GM12892 (cell line): ENCODE measurements around the gene NFYC.

Source experiments
- DNase-seq: peaks from one replicate; pipeline ENCODE4 v3.0.0; 2011; ENCODE audit not compliant: insufficient read length
- FAIRE-seq: peaks from 2 replicates; lab custom pipeline; 2011; peaks lifted over from hg19 to GRCh38; lab: Jason Lieb, UNC
- POLR2A ChIP-seq: IDR thresholded peaks from 2 replicates; pipeline ENCODE4 v1.6.1; 2011; ENCODE audit warnings: low read depth, low read length, control low read depth
- POLR2AphosphoS5 ChIP-seq: IDR thresholded peaks from 2 replicates; pipeline ENCODE4 v1.6.1; 2011; ENCODE audit warnings: low read depth, low read length, control low read depth
- TAF1 ChIP-seq: IDR thresholded peaks from 2 replicates; pipeline ENCODE4 v1.6.1; 2011; ENCODE audit warnings: low read depth, mild to moderate bottlenecking, control low read depth, low read length, borderline replicate concordance

The NFYC gene

DNA sequence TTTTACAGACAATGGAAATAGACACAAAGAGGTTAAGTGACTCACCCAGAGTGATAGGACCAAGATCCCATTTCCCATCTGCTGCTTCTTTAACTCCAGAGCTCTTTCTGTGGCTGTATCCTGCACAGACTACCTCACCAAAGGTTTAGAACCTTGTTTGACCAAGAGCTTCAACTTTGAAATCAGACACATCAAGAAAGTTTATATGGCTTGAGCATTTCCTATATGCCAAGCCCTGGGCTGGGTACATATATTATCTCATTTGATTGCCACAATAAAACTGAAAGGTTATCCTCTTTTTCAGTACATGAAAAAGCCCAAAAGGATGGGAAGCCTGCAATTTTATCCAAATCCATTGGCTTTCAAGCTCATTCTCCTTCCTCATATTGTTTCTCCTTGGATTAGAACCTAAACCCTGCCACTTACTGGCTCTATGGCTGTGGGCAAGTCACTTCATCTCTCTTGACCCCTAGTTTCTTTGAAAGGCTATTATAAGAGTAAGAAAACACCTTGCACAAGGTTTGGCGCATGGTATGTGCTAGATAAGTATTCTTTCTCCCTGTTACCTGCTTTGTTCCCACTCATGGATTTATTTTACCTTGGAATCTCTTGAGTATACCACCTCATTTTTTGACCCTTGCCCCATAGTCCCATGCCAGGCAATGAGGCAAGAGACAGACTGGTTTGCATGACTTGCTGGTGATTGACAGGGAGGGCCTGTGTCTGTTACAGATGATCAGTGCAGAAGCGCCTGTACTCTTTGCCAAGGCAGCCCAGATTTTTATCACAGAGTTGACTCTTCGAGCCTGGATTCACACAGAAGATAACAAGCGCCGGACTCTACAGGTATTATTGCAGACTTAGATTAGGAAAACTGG, 57.6 kb downstream of the NFYC start:
- TF ChIP-seq POLR2A (no peak), TAF1 (no peak), POLR2AphosphoS5 (no peak)
- FAIRE-seq (no peak), DNase-seq (no peak)

DNA sequence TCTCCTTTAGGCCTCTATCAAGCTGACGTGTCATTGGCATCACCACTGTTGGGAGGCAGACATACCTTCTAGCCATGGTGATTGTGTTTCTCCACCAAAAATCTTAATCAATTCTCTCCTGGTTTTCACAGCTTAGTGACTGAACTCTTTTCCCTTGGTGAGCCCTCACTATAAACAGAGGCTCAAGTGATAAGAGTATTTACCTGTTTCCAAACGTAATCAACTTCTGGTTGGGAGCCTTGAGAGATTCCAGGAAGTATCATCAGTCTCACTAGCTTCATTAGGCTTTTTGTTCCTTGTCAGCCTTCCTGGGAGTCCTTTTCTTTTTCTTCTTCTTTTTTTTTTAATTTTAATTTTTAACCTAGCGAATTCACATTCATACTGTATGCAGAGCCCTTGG, 58.3 kb downstream of the NFYC start:
- FAIRE-seq (peak; percentile 27), DNase-seq (no peak)
- TF ChIP-seq POLR2A (no peak), POLR2AphosphoS5 (no peak), TAF1 (no peak)

DNA sequence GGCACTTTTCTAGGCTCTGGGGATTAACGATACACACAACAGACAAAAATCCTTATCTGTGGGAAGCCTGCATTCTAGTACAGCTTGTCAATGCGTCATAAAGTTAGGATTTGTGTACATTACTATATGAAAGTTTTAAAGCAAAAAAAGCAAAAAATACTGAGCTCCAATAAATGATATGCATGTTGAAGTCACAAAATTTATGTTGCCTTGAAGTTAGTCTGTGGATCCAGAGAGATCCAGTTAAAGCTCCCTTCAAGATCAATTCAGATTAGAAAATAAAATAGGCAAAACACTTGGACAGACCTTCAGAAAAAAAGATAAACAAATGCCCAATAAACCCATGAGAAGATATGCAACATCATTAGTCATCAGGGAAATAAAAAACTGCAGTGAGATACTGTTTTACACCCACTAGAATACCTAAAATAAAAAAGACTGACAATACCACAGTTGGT, 59.0 kb downstream of the NFYC start:
- no peak for FAIRE-seq
- TF ChIP-seq POLR2A (no peak), TAF1 (no peak), POLR2AphosphoS5 (no peak)
- no peak for DNase-seq

DNA sequence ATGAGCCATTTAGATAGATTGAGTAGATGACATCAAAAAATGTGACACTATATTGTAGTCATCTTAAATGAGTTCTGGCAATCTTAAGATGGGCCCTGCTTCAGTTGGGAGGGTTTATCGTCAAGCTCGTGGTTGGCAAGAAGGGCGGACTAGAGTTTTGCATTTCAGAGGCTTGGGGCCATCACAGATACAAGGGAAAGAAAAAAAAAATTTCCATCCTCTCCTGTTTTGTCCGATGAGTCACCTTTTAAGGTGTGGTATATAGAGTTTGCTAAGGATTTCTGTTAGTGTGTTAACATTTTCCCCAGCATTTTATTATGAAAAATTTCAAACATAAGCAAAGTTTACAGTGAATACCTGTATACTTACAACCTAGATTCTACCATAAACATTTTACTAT, 60.3 kb downstream of the NFYC start:
- DNase-seq, result no peak
- peak; percentile 27 for FAIRE-seq
- TF ChIP-seq POLR2AphosphoS5, result no peak
- no peak for TF ChIP-seq TAF1
- no peak for TF ChIP-seq POLR2A

DNA sequence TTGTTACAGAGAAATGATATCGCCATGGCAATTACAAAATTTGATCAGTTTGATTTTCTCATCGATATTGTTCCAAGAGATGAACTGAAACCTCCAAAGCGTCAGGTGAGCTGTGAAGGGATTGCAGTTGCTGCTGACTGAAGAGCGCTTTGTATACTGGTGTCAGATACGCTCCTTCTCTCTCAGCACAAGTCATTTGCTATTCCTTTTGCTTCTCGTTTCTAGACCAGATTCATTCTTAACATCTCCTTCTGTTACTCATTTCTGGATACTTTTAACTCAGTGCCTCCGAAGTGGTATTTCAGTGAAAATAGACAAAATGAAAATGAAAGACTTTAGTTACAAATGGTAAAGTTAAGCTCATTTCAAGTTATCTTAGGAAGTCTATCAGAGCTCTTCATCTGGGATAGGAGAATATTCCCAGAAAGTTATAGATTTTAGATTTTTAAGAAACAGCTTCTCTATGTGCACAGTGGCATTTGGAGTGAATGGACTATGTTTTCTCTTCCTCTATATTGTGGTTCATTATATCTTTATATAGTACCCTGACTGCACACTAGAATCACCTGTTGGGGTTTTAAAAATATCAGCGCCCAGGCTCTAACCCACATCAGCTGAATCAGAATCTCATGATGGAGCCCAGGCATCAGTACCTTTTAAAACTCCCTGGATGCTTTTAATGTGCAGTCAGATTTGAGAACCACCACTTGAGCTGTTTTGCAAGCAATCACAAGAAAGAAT, 61.8 kb downstream of the NFYC start:
- FAIRE-seq, result peak; percentile 88
- DNase-seq, result no peak
- TF ChIP-seq TAF1 (no peak), POLR2A (no peak), POLR2AphosphoS5 (no peak)

DNA sequence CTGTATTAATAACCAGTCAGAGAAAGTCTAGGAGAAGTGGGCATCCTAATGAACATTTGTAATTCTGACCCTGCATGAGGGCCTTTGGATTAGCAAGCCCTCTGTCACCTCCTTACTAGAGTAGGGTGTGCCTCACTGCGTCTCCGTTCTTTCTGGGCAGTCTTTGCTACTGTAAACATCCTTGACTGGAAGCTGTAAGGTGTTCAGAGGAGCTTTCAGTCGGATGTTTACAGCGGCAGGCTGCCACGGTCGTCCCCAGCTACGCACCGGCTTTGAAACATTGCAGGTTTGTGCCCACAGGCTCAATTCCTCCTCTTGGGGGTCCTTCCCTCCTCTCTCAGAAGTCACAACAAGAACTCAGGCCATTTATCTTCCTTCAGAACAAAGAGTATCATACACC, 62.7 kb downstream of the NFYC start:
- TF ChIP-seq POLR2AphosphoS5 (no peak), TAF1 (no peak), POLR2A (no peak)
- DNase-seq (no peak), FAIRE-seq (no peak)

DNA sequence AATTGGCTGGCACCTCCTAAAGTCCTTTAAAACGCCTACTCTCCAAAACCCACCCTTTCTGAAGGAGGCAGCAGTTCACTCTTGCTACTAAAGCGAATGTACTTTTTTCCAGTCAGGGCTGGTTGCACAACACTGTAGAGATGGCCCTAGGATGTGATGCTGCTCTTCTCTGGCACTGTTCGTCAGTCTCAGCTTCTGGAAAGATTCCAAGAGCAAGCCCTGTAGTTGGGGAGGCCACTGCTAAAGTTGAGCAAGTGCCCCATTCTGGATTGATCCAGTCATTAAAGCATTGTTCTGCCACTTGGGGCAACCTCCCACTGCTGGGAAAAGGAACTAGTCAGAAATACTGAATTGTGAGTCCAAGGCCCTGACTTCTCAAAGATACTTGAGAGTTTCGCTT, 63.6 kb downstream of the NFYC start:
- DNase-seq (no peak), FAIRE-seq (no peak)
- TF ChIP-seq TAF1 (no peak), POLR2A (no peak)

DNA sequence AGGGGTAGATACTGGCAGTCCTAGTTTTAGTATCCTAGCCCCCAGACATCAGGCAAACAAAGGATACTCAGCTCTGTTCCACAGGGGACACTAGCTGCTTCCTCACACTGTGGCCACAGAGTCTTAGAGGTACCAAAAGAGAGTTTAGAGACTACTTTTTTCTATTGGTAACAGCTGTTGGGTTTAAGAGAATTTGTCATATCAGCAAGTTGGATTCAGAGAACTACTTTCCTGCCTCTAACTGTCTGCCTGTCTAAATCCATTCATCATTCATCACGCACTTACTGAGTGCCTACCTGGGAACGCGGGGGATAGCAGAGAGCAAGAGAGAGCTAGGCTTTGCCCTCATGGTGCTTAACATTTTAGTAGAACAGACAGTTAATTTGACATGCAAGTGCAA, 65.0 kb downstream of the NFYC start:
- TF ChIP-seq POLR2A (no peak), POLR2AphosphoS5 (no peak), TAF1 (no peak)
- DNase-seq (no peak), FAIRE-seq (no peak)

DNA sequence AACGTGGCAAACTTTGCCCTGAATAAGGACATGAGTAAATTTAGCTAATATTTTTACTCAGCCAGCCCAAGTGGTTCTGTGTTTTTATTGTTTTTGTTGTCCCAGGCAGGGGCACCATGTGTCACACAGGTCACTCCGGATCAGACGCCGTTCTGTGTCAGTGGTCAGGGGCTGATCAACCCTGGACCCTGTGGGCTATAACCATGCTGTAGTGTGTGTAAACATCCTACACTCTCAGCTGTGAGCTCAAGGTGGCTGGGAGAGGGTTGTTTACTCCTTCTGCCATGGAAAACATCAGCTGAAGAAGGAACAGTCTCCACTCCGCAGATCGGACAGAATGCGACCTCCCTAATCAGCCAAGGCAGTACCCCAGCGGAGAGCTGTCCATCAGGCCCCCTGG, 65.6 kb downstream of the NFYC start:
- no peak for DNase-seq
- TF ChIP-seq TAF1, result no peak
- no peak for TF ChIP-seq POLR2AphosphoS5
- TF ChIP-seq POLR2A, result no peak
- no peak for FAIRE-seq

DNA sequence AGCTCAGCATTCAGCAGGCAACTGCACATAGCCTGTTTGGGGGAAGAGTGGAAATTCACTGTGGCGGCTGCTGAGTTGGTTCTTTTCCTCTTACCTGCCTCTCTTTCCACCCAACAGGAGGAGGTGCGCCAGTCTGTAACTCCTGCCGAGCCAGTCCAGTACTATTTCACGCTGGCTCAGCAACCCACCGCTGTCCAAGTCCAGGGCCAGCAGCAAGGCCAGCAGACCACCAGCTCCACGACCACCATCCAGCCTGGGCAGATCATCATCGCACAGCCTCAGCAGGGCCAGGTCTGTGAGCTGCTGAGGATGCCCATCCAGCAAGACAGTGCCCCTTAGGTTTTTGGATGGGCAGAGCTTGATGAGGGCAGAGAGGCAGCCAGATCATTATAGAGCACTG, 66.5 kb downstream of the NFYC start:
- DNase-seq (no peak), FAIRE-seq (no peak)

DNA sequence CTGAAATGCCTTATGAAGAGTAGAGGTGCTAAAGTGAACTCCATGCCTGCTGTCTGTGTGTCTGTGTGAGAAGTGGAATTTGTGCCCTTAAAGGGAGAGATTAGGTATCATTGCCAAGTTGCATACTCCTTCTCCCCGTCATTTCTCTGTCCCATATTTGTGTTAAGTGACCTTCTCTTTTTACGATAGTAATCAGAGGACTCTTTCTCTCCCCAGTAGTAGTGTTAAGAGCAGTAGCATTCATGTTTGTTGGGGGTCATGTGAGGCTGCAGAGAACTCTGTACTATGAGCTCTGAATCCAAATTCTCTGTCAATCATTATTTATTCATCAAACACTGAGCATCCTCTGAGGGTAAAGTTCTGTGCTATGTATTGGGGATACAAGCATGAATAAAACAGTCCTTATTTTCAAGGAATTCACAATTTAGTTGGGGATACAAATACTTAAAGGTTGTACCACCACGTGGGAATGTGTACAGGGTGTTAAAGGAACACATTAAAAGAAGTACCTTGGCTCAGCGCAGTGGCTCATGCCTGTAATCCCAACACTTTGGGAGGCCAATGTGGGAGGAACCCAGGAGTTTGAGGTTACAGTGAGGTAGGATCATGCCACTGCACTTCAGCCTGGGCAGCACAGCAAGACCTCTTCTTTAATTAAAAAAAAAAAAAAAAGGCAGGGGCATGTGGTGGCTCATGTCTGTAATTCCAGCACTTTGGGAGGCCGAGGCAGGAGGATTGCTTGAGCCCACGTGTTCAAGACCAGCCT, 67.3 kb downstream of the NFYC start:
- no peak for DNase-seq
- FAIRE-seq, result no peak

More for the DNA sequence above, 66.5 kb downstream of the NFYC start:
- no peak for TF ChIP-seq POLR2AphosphoS5
- no peak for TF ChIP-seq TAF1
- TF ChIP-seq POLR2A, result no peak

More for the DNA sequence above, 67.3 kb downstream of the NFYC start:
- no peak for TF ChIP-seq POLR2A
- no peak for TF ChIP-seq POLR2AphosphoS5
- no peak for TF ChIP-seq TAF1
